ENCODE measurements around the gene EFHD1.

DNA sequence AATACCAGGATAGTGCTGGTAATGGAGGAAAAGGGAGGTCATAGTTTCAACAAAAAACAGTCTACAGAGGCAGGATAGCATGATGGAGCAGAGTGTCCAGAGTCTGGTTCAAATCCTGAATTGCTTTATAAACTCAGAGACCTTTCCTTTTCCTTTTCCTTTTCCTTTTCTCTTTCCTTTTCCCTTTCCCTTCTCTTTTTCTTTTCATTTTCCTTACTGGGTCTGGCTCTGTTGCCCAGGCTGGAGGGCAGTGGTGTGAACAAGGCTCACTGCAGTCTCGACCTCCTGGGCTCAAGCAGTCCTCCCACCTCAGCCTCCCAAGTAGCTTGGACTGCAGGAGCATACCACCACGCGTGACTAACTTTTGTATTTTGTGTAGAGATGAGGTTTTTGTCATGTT lies 95.4 kb downstream of the EFHD1 start:
- TF ChIP-seq POLR2A (IDR thresholded peaks at IDR 0.05; ENCODE audit: extremely low read depth, insufficient read length) (no peak), MAX (IDR thresholded peaks at IDR 0.05; ENCODE audit: low read depth, low read length) (no peak), MYC (IDR thresholded peaks at IDR 0.05; ENCODE audit: low read depth, low read length) (no peak)
- TF ChIP-seq, protein P1, sequence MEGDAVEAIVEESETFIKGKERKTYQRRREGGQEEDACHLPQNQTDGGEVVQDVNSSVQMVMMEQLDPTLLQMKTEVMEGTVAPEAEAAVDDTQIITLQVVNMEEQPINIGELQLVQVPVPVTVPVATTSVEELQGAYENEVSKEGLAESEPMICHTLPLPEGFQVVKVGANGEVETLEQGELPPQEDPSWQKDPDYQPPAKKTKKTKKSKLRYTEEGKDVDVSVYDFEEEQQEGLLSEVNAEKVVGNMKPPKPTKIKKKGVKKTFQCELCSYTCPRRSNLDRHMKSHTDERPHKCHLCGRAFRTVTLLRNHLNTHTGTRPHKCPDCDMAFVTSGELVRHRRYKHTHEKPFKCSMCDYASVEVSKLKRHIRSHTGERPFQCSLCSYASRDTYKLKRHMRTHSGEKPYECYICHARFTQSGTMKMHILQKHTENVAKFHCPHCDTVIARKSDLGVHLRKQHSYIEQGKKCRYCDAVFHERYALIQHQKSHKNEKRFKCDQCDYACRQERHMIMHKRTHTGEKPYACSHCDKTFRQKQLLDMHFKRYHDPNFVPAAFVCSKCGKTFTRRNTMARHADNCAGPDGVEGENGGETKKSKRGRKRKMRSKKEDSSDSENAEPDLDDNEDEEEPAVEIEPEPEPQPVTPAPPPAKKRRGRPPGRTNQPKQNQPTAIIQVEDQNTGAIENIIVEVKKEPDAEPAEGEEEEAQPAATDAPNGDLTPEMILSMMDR (IDR thresholded peaks at IDR 0.05; ENCODE audit: low read depth, low read length), result no peak
